CD4-positive, alpha-beta memory T cell (primary cell): ENCODE results near the gene PYM1. TPM values are rescaled to one million over a fixed set of nuclear protein-coding genes. Genes with fewer than 3 reads are reported as not detected.

ENCODE experiments used
- CTCF ChIA-PET: fragments of 350-600 bp; sonication (Branson Sonifier 250); formaldehyde crosslinking; loops from one replicate; lab custom pipeline; 2021; ENCODE audit warnings: inconsistent platforms; ENCODE audit not compliant: partially characterized antibody; lab: Charles Lee
- POLR2A ChIA-PET: fragments of 350-600 bp; sonication (Branson Sonifier 250); formaldehyde crosslinking; loops from one replicate; lab custom pipeline; 2021; ENCODE audit not compliant: partially characterized antibody; lab: Charles Lee
- DNase-seq, 5 donors: peaks; one replicate each; pipeline versions ENCODE4 v3.0.0 to v3.0.0-alpha.2; 2020 to 2022; ENCODE audit warnings: mixed read lengths in 1 of 5
- H3K27ac ChIP-seq: one replicate; pipeline ENCODE4 v1.7.0; 2013; ENCODE audit warnings: low read depth, low read length
- H3K27me3 ChIP-seq: 2 replicates; pipeline ENCODE4 v1.7.0; 2013; ENCODE audit warnings: mild to moderate bottlenecking, low read length, moderate library complexity; ENCODE audit not compliant: insufficient read depth
- H3K36me3 ChIP-seq: 2 replicates; pipeline ENCODE4 v1.7.0; 2013; ENCODE audit warnings: mild to moderate bottlenecking, low read length, moderate library complexity; ENCODE audit not compliant: insufficient read depth
- H3K4me1 ChIP-seq: 2 replicates; pipeline ENCODE4 v1.7.0; 2013; ENCODE audit warnings: mild to moderate bottlenecking, low read length, moderate library complexity; ENCODE audit not compliant: insufficient read depth
- H3K4me3 ChIP-seq, 2 donors: one replicate each; pipeline ENCODE4 v1.7.0; 2013; ENCODE audit warnings: low read length in 2 of 2, mild to moderate bottlenecking in 1 of 2
- H3K9me3 ChIP-seq, 2 donors: one replicate each; pipeline ENCODE4 v1.7.0; 2013; ENCODE audit warnings: low read length in 2 of 2, control low read depth in 1 of 2; ENCODE audit not compliant: control insufficient read depth in 1 of 2
- H3K27ac Mint-ChIP-seq, 7 donors: one replicate each; pipeline ENCODE4 v1.8.0; 2020 to 2021; ENCODE audit warnings: mixed read lengths in 7 of 7, mild to moderate bottlenecking in 6 of 7, inconsistent platforms in 3 of 7, moderate library complexity in 3 of 7
- H3K27me3 Mint-ChIP-seq, 2 donors: one replicate each; pipeline ENCODE4 v1.8.0; 2020 to 2021; ENCODE audit warnings: mixed read lengths in 2 of 2
- H3K36me3 Mint-ChIP-seq, 2 donors: one replicate each; pipeline ENCODE4 v1.8.0; 2020 to 2021; ENCODE audit warnings: mixed read lengths in 2 of 2, inconsistent platforms in 1 of 2, mild to moderate bottlenecking in 1 of 2
- H3K4me1 Mint-ChIP-seq, 4 donors: one replicate each; pipeline ENCODE4 v1.8.0; 2020 to 2021; ENCODE audit warnings: mixed read lengths in 4 of 4, mild to moderate bottlenecking in 1 of 4
- H3K4me3 Mint-ChIP-seq, 8 donors: one replicate each; pipeline ENCODE4 v1.8.0; 2020 to 2021; ENCODE audit warnings: mixed read lengths in 8 of 8, mild to moderate bottlenecking in 7 of 8, moderate library complexity in 6 of 8, inconsistent platforms in 3 of 8
- H3K9me3 Mint-ChIP-seq, 8 donors: one replicate each; pipeline ENCODE4 v1.8.0; 2020 to 2021; ENCODE audit warnings: mixed read lengths in 8 of 8, mild to moderate bottlenecking in 5 of 8, inconsistent platforms in 3 of 8, moderate library complexity in 1 of 8
- intact Hi-C: fragments of 100-400 bp; cut with micrococcal nuclease; formaldehyde crosslinking; loops from one replicate; pipeline ENCODE4 v1.15.1; 2023
- polyA plus RNA-seq, 2 donors: library from polyadenylated mRNA; unstranded; fragments of 300-500 nt; fragmentation: Illumina TruSeq; gene quantifications; one replicate each; pipeline ENCODE4 v1.2.3, GENCODE V29; 2021
- total RNA-seq, 2 experiments: library from RNA; stranded (reverse); gene quantifications; one replicate each; pipeline ENCODE4 v1.2.3, GENCODE V29; 2021

The PYM1 gene
- total and polyA plus RNA-seq, 4 experiments from 2014 or later, result 35.7 to 86.9 (median 57.2) TPM

GRCh38 chr12:55930771-55931316 is 3.1 kb upstream of the PYM1 start, which contains the start of gene DGKA:
TSS of gene DGKA (plus strand) at chr12:55931162. CDS start at chr12:55936504, 5,342 bp downstream.
- peaks cover 64% of the 10 kb centered on the region for H3K4me1 ChIP-seq
- peak within 1 kb of the TSS; percentile 92 to 98 (median 96) for H3K27ac Mint-ChIP-seq
- peak within 1 kb of the TSS; percentile 88 for H3K27ac ChIP-seq
- peak; percentile 71 to 82 (median 76) for DNase-seq
- H3K4me3 ChIP-seq, result peak within 1 kb of the TSS; percentile 79 to 87
- H3K27me3 ChIP-seq, result no peaks in the 10 kb centered on the region
- H3K27me3 Mint-ChIP-seq, result no peaks in the 10 kb centered on the region
- no peaks in the 10 kb centered on the region for H3K9me3 ChIP-seq
- ChIA-PET POLR2A (interaction anchor here (0.5 to 47.8 kb wide), 27 partner anchors 5 to 1823 kb away, joined by 3 to 1214 read pairs (median 5); partner anchors contain the start of genes BLOC1S1, CD63, CNPY2 and DGKA), CTCF (interaction anchor here (0.6 to 3.1 kb wide), 12 partner anchors 9 to 193 kb away, joined by 3 to 45 read pairs (median 6); partner anchors contain the start of genes ORMDL2, RAB5B and SARNP)
- H3K4me3 Mint-ChIP-seq, result peak within 1 kb of the TSS; percentile 97 to 100 (median 99)
- peaks cover 37 to 90% (median 51%) of the 10 kb centered on the region in 4 donors for H3K4me1 Mint-ChIP-seq
- intact Hi-C loops, result loop anchor here (1.0 kb wide), 2 partner anchors 9 to 113 kb away; partner anchors contain the start of gene ORMDL2
- peaks cover 8% of the 10 kb centered on the region for H3K36me3 ChIP-seq
- peaks cover 0 to 6% (median 0%) of the 10 kb centered on the region in 8 donors for H3K9me3 Mint-ChIP-seq
- H3K36me3 Mint-ChIP-seq, result peaks cover 35 to 65% of the 10 kb centered on the region in 2 donors

- Histone ChIP-seq H3K27me3 (no peaks in the 10 kb centered on the region), H3K4me3 (peak overlapping the region; percentile 63 to 64), H3K27ac (peak overlapping the region; percentile 88), H3K4me1 (peaks cover 61% of the 10 kb centered on the region), H3K9me3 (no peaks in the 10 kb centered on the region), H3K36me3 (peaks cover 8% of the 10 kb centered on the region)
- ChIA-PET CTCF (interaction anchor here (0.9 to 5.4 kb wide), 10 partner anchors 8 to 191 kb away, joined by 3 to 107 read pairs (median 7); no protein-coding TSS in a partner anchor), POLR2A (interaction anchor here (0.6 to 47.8 kb wide), 24 partner anchors 3 to 1823 kb away, joined by 3 to 1214 read pairs (median 4); partner anchors contain the start of genes BLOC1S1, CD63, CDK4 and CNPY2)
- peak overlapping the region; percentile 97 to 100 (median 99) for H3K4me3 Mint-ChIP-seq
- peak; percentile 93 to 95 (median 94) for DNase-seq
- H3K27ac Mint-ChIP-seq, result peak overlapping the region; percentile 92 to 98 (median 96)
- H3K4me1 Mint-ChIP-seq, result peaks cover 37 to 86% (median 50%) of the 10 kb centered on the region in 4 donors
- H3K9me3 Mint-ChIP-seq, result peaks cover 0 to 6% (median 0%) of the 10 kb centered on the region in 8 donors
- no peaks in the 10 kb centered on the region for H3K27me3 Mint-ChIP-seq
- intact Hi-C loops, result loop anchor here (1.0 to 5.0 kb wide), 4 partner anchors 44 to 188 kb away; partner anchors contain the start of genes PA2G4, RPL41, RPS26 and ZC3H10
- peaks cover 23 to 55% of the 10 kb centered on the region in 2 donors for H3K36me3 Mint-ChIP-seq
These were observed 1.7 kb upstream of the PYM1 start for GRCh38 chr12:55929306-55929791.

GRCh38 chr12:55926738-55927587 is 731 bp downstream of the PYM1 start:
- CTCF ChIA-PET, result interaction anchor here (0.6 to 5.4 kb wide), 25 partner anchors 10 to 763 kb away, joined by 3 to 107 read pairs (median 5); partner anchors contain the start of genes DNAJC14, GDF11, ORMDL2 and RAB5B
- Mint-ChIP-seq H3K27ac (peak overlapping the region; percentile 92 to 99 (median 96)), H3K9me3 (peaks cover 0 to 6% (median 0%) of the 10 kb centered on the region in 8 donors), H3K4me3 (peak overlapping the region; percentile 97 to 100 (median 99)), H3K36me3 (peaks cover 19 to 47% of the 10 kb centered on the region in 2 donors), H3K4me1 (peaks cover 36 to 79% (median 46%) of the 10 kb centered on the region in 4 donors), H3K27me3 (no peaks in the 10 kb centered on the region)
- no peaks in the 10 kb centered on the region for H3K27me3 ChIP-seq
- peak; percentile 83 to 91 (median 85) for DNase-seq
- peak overlapping the region; percentile 95 to 100 for H3K4me3 ChIP-seq
- intact Hi-C loops, result loop anchor here (1.0 to 5.0 kb wide), 6 partner anchors 13 to 190 kb away; partner anchors contain the start of genes DNAJC14, PA2G4, RPL41 and SARNP
- no peaks in the 10 kb centered on the region for H3K36me3 ChIP-seq
- H3K9me3 ChIP-seq, result no peaks in the 10 kb centered on the region
- H3K27ac ChIP-seq, result peak overlapping the region; percentile 88
- H3K4me1 ChIP-seq, result peaks cover 51% of the 10 kb centered on the region
- POLR2A ChIA-PET, result interaction anchor here (0.6 to 47.8 kb wide), 23 partner anchors 1 to 537 kb away, joined by 3 to 1214 read pairs (median 5); partner anchors contain the start of genes ANKRD52, BLOC1S1, CD63 and DGKA

- peaks cover 59% of the 10 kb centered on the region for H3K4me1 ChIP-seq
- CTCF ChIA-PET, result interaction anchor here (0.8 to 5.4 kb wide), 22 partner anchors 10 to 187 kb away, joined by 3 to 107 read pairs (median 5); partner anchors contain the start of genes DNAJC14, GDF11, ORMDL2 and RAB5B
- peak overlapping the region; percentile 95 to 100 for H3K4me3 ChIP-seq
These were observed 1.6 kb downstream of the PYM1 start for GRCh38 chr12:55925870-55926737.

GRCh38 chr12:55925371-55925770 is 2.3 kb downstream of the PYM1 start:
- Histone ChIP-seq H3K4me3 (peak overlapping the region in 1 of 2 donors; percentile 95), H3K27me3 (no peaks in the 10 kb centered on the region), H3K9me3 (no peaks in the 10 kb centered on the region), H3K4me1 (peaks cover 60% of the 10 kb centered on the region), H3K36me3 (no peaks in the 10 kb centered on the region), H3K27ac (peak overlapping the region; percentile 88)
- CTCF ChIA-PET, result interaction anchor here (1.1 to 5.4 kb wide), 15 partner anchors 8 to 186 kb away, joined by 3 to 107 read pairs (median 8); partner anchors contain the start of genes DNAJC14, GDF11, ORMDL2 and RAB5B
- Mint-ChIP-seq H3K4me1 (peaks cover 42 to 81% (median 57%) of the 10 kb centered on the region in 4 donors), H3K27me3 (no peaks in the 10 kb centered on the region), H3K36me3 (peaks cover 10 to 39% of the 10 kb centered on the region in 2 donors), H3K4me3 (peak overlapping the region; percentile 97 to 100 (median 99)), H3K27ac (peak overlapping the region; percentile 92 to 99 (median 96)), H3K9me3 (peaks cover 0 to 2% (median 0%) of the 10 kb centered on the region in 8 donors)
- intact Hi-C loops, result loop anchor here (5.0 kb wide), 2 partner anchors 177 to 192 kb away; partner anchors contain the start of genes PA2G4, RPL41 and ZC3H10
- DNase-seq, result no peak
- POLR2A ChIA-PET, result interaction anchor here (1.1 to 47.8 kb wide), 7 partner anchors 1 to 183 kb away, joined by 4 to 1214 read pairs (median 201); partner anchors contain the start of genes DGKA, DNAJC14, GDF11 and ORMDL2

More at GRCh38 chr12:55925870-55926737, 1.6 kb downstream of the PYM1 start:
- POLR2A ChIA-PET, result interaction anchor here (0.7 to 47.8 kb wide), 18 partner anchors 0 to 538 kb away, joined by 3 to 1214 read pairs (median 6); partner anchors contain the start of genes BLOC1S1, DGKA, DNAJC14 and GDF11
- Histone ChIP-seq H3K27me3 (no peaks in the 10 kb centered on the region), H3K9me3 (no peaks in the 10 kb centered on the region), H3K27ac (peak overlapping the region; percentile 88), H3K36me3 (no peaks in the 10 kb centered on the region)
- Mint-ChIP-seq H3K9me3 (peaks cover 0 to 4% (median 0%) of the 10 kb centered on the region in 8 donors), H3K27ac (peak overlapping the region; percentile 92 to 99 (median 96)), H3K27me3 (no peaks in the 10 kb centered on the region), H3K4me1 (peaks cover 39 to 82% (median 54%) of the 10 kb centered on the region in 4 donors), H3K36me3 (peaks cover 12 to 43% of the 10 kb centered on the region in 2 donors), H3K4me3 (peak overlapping the region; percentile 97 to 100 (median 99))
- intact Hi-C loops, result loop anchor here (1.0 to 5.0 kb wide), 5 partner anchors 14 to 191 kb away; partner anchors contain the start of genes PA2G4, RPL41, SARNP and ZC3H10
- DNase-seq, result peak in 1 of 5 donors; percentile 13
